Measurements from ENCODE around the gene ABHD16B. TPM values are rescaled to one million over a fixed set of nuclear protein-coding genes. Genes with fewer than 3 reads are reported as not detected.
"Not testable (repeated sequence)": the region's sequence is repeated elsewhere in the genome, so short reads cannot be mapped to it uniquely, and the experiment has no call there.

The ABHD16B gene
- total and polyA plus RNA-seq, 8 donors: 0.37 to 0.43 TPM; not detected in 6

DNA sequence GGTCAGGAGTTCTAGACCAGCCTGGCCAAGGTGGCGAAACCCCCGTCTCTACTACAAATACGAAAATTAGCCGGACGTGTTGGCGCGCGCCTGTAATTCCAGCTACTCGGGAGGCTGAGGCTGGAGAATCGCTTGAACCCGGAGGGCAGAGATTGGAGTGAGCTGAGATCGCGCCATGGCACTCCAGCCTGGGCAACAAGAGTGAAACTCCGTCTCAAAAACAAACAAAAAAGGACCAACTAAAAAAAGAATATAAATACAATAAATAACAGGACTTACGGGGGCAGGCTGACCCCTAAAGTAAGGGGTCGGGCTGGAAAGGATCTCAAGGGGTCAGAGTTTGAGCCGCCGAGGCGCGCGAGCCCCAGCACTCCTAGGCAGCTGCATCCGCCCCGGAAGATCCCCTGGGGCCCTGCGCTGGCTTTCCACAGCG lies 3.3 kb downstream of the ABHD16B start:
- Histone ChIP-seq H3K9me3 (no peaks in the 10 kb centered on the region), H3K27me3 (no peaks in the 10 kb centered on the region), H3K4me1 (peaks cover 21 to 66% (median 39%) of the 10 kb centered on the region in 4 donors), H3K36me3 (peaks cover 8 to 42% (median 33%) of the 10 kb centered on the region in 4 donors), H3K4me3 (peak overlapping the region; percentile 83 to 93 (median 90)), H3K27ac (peak overlapping the region; percentile 86 to 99 (median 95))
- no peak for DNase-seq
- 0 to 2% (median 0%) methylated on average over 21 to 25 of the region's 25 CpGs for WGBS, 5 donors
- intact Hi-C loops (cut with DNase I; ENCODE audit: low total_unique reads): no loop called here
- TF ChIP-seq EP300 (IDR thresholded peaks at IDR 0.05) (no peak), POLR2A (IDR thresholded peaks at IDR 0.05) (no peak), POLR2AphosphoS5 (IDR thresholded peaks at IDR 0.05) (no peak)
- TF ChIP-seq, protein P1, sequence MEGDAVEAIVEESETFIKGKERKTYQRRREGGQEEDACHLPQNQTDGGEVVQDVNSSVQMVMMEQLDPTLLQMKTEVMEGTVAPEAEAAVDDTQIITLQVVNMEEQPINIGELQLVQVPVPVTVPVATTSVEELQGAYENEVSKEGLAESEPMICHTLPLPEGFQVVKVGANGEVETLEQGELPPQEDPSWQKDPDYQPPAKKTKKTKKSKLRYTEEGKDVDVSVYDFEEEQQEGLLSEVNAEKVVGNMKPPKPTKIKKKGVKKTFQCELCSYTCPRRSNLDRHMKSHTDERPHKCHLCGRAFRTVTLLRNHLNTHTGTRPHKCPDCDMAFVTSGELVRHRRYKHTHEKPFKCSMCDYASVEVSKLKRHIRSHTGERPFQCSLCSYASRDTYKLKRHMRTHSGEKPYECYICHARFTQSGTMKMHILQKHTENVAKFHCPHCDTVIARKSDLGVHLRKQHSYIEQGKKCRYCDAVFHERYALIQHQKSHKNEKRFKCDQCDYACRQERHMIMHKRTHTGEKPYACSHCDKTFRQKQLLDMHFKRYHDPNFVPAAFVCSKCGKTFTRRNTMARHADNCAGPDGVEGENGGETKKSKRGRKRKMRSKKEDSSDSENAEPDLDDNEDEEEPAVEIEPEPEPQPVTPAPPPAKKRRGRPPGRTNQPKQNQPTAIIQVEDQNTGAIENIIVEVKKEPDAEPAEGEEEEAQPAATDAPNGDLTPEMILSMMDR (IDR thresholded peaks at IDR 0.05): no peak

GRCh38 chr20:63864978-63865640 lies 3.8 kb downstream of the ABHD16B start, which contains the start of gene TPD52L2:
TSS of gene TPD52L2 (plus strand) at chr20:63865270. CDS start at chr20:63865366, 96 bp downstream.
- peaks cover 14 to 48% (median 38%) of the 10 kb centered on the region in 4 donors for H3K36me3 ChIP-seq
- WGBS, 5 donors: 0 to 1% (median 0%) methylated on average over 29 to 68 of the region's 68 CpGs
- TF ChIP-seq POLR2A (IDR thresholded peaks at IDR 0.05) (peak in 2 of 4 donors; percentile 81 to 90), EP300 (IDR thresholded peaks at IDR 0.05) (no peak), POLR2AphosphoS5 (IDR thresholded peaks at IDR 0.05) (peak; percentile 87 to 99 (median 96))
- TF ChIP-seq, protein P1 (IDR thresholded peaks at IDR 0.05): peak in 1 of 7 experiments; percentile 22
- H3K4me3 ChIP-seq: peak within 1 kb of the TSS; percentile 83 to 93 (median 90)
- H3K4me1 ChIP-seq: peaks cover 21 to 65% (median 39%) of the 10 kb centered on the region in 4 donors
- intact Hi-C loops (cut with DNase I; ENCODE audit: low total_unique reads): no loop called here
- no peaks in the 10 kb centered on the region for H3K27me3 ChIP-seq
- peak within 1 kb of the TSS; percentile 87 to 99 (median 95) for H3K27ac ChIP-seq
- peak; percentile 99 for DNase-seq
- H3K9me3 ChIP-seq: no peaks in the 10 kb centered on the region

GRCh38 chr20:63867042-63867441 lies 5.7 kb downstream of the ABHD16B start:
- intact Hi-C loops (cut with DNase I; ENCODE audit: low total_unique reads); H3K27ac ChIP-seq; DNase-seq; H3K9me3 ChIP-seq; H3K27me3 ChIP-seq; H3K4me3 ChIP-seq: not testable (repeated sequence)
- H3K4me1 ChIP-seq: peaks cover 21 to 53% (median 39%) of the 10 kb centered on the region in 4 donors
- H3K36me3 ChIP-seq: peaks cover 30 to 52% (median 48%) of the 10 kb centered on the region in 4 donors
- WGBS, 5 donors: 90 to 95% (median 94%) methylated on average over 13 of the region's 13 CpGs

GRCh38 chr20:63868264-63868663 lies 7.0 kb downstream of the ABHD16B start:
- DNase-seq: no peak
- H3K27me3 ChIP-seq: no peaks in the 10 kb centered on the region
- H3K9me3 ChIP-seq: no peaks in the 10 kb centered on the region
- no peak overlapping the region for H3K27ac ChIP-seq
- no peak overlapping the region for H3K4me3 ChIP-seq
- WGBS, 5 donors: 87 to 94% (median 91%) methylated on average over 5 of the region's 5 CpGs
- H3K36me3 ChIP-seq: peaks cover 36 to 54% (median 52%) of the 10 kb centered on the region in 4 donors
- peaks cover 18 to 53% (median 31%) of the 10 kb centered on the region in 4 donors for H3K4me1 ChIP-seq
- intact Hi-C loops (cut with DNase I; ENCODE audit: low total_unique reads): no loop called here
- TF ChIP-seq EP300 (IDR thresholded peaks at IDR 0.05) (no peak), POLR2AphosphoS5 (IDR thresholded peaks at IDR 0.05) (no peak), POLR2A (IDR thresholded peaks at IDR 0.05) (no peak)
- TF ChIP-seq, protein P1 (IDR thresholded peaks at IDR 0.05): no peak

Measured in stomach (tissue), 9 donors.